ENCODE results near the gene CANT1. TPM values are rescaled to one million over a fixed set of nuclear protein-coding genes. Genes with fewer than 3 reads are reported as not detected.

Gene CANT1
- total and polyA plus RNA-seq, 2 of the 13 experiments (the other 11 are each of a cell fraction or from before 2014, with no cell fraction given), result 34.1 to 42.1 TPM

DNA sequence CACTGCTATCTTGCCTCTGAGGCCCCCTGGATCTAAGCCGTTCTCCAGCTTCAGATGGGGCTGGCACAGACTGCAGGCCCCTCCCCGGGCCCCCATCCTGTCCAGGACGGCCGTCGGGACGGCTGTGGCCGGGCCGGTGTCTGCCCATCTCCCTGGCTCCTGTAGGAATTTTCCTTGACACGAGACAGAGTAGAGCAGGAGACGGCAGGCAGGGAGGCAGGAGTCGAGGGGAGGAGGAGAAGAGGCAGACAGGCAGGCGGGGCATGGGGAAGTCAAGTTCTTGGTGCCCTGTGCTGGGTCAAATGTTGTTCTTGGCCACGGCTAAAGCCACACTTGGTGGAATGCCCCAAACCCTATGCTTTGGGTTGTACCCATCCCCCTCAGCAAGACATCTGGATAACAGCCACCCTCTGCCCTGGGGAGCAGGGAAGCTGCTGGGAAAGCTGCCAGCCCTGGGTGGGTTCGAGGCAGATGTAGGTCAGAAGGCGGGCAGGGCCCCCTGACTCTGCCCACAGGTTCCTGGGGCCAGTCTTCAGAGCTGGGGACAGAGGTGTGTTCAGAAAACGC lies 18.4 kb upstream of the CANT1 start (continued):
- TF ChIP-seq, protein P1, sequence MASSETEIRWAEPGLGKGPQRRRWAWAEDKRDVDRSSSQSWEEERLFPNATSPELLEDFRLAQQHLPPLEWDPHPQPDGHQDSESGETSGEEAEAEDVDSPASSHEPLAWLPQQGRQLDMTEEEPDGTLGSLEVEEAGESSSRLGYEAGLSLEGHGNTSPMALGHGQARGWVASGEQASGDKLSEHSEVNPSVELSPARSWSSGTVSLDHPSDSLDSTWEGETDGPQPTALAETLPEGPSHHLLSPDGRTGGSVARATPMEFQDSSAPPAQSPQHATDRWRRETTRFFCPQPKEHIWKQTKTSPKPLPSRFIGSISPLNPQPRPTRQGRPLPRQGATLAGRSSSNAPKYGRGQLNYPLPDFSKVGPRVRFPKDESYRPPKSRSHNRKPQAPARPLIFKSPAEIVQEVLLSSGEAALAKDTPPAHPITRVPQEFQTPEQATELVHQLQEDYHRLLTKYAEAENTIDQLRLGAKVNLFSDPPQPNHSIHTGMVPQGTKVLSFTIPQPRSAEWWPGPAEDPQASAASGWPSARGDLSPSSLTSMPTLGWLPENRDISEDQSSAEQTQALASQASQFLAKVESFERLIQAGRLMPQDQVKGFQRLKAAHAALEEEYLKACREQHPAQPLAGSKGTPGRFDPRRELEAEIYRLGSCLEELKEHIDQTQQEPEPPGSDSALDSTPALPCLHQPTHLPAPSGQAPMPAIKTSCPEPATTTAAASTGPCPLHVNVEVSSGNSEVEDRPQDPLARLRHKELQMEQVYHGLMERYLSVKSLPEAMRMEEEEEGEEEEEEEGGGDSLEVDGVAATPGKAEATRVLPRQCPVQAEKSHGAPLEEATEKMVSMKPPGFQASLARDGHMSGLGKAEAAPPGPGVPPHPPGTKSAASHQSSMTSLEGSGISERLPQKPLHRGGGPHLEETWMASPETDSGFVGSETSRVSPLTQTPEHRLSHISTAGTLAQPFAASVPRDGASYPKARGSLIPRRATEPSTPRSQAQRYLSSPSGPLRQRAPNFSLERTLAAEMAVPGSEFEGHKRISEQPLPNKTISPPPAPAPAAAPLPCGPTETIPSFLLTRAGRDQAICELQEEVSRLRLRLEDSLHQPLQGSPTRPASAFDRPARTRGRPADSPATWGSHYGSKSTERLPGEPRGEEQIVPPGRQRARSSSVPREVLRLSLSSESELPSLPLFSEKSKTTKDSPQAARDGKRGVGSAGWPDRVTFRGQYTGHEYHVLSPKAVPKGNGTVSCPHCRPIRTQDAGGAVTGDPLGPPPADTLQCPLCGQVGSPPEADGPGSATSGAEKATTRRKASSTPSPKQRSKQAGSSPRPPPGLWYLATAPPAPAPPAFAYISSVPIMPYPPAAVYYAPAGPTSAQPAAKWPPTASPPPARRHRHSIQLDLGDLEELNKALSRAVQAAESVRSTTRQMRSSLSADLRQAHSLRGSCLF (CRISPR knock-in tag; IDR thresholded peaks at IDR 0.05; ENCODE audit: borderline replicate concordance), result no peak
- peak; percentile 41; the same call in 1 of the 2 replicates for TF ChIP-seq AKAP8 (CRISPR knock-in tag; IDR thresholded peaks at IDR 0.05)
- TF ChIP-seq ZBTB7A (CRISPR knock-in tag; IDR thresholded peaks at IDR 0.05), result no peak
- TF ChIP-seq ZNF24 (IDR thresholded peaks at IDR 0.05), result no peak
- TF ChIP-seq, protein P2, sequence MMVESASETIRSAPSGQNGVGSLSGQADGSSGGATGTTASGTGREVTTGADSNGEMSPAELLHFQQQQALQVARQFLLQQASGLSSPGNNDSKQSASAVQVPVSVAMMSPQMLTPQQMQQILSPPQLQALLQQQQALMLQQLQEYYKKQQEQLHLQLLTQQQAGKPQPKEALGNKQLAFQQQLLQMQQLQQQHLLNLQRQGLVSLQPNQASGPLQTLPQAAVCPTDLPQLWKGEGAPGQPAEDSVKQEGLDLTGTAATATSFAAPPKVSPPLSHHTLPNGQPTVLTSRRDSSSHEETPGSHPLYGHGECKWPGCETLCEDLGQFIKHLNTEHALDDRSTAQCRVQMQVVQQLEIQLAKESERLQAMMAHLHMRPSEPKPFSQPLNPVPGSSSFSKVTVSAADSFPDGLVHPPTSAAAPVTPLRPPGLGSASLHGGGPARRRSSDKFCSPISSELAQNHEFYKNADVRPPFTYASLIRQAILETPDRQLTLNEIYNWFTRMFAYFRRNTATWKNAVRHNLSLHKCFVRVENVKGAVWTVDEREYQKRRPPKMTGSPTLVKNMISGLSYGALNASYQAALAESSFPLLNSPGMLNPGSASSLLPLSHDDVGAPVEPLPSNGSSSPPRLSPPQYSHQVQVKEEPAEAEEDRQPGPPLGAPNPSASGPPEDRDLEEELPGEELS (CRISPR knock-in tag; IDR thresholded peaks at IDR 0.05), result peak; percentile 8; the same call in 1 of the 2 replicates
- peak; percentile 36 for TF ChIP-seq ZNF160 (CRISPR knock-in tag; IDR thresholded peaks at IDR 0.05)
- TF ChIP-seq ISL2 (CRISPR knock-in tag; IDR thresholded peaks at IDR 0.05), result peak; percentile 25; the same call in 1 of the 2 replicates
- 0 out of 2 replicates have a peak, but pooled peaks have one; percentile 64 for TF ChIP-seq ZNF44 (CRISPR knock-in tag; IDR thresholded peaks at IDR 0.05)
- no peak for TF ChIP-seq ATRX (CRISPR knock-in tag; IDR thresholded peaks at IDR 0.05; ENCODE audit: borderline replicate concordance)
- TF ChIP-seq ZNF333 (CRISPR knock-in tag; IDR thresholded peaks at IDR 0.05; ENCODE audit: borderline replicate concordance), result peak; percentile 57; the same call in 1 of the 2 replicates
- TF ChIP-seq, protein P3, sequence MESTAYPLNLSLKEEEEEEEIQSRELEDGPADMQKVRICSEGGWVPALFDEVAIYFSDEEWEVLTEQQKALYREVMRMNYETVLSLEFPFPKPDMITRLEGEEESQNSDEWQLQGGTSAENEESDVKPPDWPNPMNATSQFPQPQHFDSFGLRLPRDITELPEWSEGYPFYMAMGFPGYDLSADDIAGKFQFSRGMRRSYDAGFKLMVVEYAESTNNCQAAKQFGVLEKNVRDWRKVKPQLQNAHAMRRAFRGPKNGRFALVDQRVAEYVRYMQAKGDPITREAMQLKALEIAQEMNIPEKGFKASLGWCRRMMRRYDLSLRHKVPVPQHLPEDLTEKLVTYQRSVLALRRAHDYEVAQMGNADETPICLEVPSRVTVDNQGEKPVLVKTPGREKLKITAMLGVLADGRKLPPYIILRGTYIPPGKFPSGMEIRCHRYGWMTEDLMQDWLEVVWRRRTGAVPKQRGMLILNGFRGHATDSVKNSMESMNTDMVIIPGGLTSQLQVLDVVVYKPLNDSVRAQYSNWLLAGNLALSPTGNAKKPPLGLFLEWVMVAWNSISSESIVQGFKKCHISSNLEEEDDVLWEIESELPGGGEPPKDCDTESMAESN (CRISPR knock-in tag; conservative IDR thresholded peaks at IDR 0.05), result no peak
- TF ChIP-seq NFIC (IDR thresholded peaks at IDR 0.05; ENCODE audit: low read length), result no peak
- no peak for TF ChIP-seq ZNF674 (CRISPR knock-in tag; IDR thresholded peaks at IDR 0.05; ENCODE audit: low read depth)
- TF ChIP-seq, protein P4, sequence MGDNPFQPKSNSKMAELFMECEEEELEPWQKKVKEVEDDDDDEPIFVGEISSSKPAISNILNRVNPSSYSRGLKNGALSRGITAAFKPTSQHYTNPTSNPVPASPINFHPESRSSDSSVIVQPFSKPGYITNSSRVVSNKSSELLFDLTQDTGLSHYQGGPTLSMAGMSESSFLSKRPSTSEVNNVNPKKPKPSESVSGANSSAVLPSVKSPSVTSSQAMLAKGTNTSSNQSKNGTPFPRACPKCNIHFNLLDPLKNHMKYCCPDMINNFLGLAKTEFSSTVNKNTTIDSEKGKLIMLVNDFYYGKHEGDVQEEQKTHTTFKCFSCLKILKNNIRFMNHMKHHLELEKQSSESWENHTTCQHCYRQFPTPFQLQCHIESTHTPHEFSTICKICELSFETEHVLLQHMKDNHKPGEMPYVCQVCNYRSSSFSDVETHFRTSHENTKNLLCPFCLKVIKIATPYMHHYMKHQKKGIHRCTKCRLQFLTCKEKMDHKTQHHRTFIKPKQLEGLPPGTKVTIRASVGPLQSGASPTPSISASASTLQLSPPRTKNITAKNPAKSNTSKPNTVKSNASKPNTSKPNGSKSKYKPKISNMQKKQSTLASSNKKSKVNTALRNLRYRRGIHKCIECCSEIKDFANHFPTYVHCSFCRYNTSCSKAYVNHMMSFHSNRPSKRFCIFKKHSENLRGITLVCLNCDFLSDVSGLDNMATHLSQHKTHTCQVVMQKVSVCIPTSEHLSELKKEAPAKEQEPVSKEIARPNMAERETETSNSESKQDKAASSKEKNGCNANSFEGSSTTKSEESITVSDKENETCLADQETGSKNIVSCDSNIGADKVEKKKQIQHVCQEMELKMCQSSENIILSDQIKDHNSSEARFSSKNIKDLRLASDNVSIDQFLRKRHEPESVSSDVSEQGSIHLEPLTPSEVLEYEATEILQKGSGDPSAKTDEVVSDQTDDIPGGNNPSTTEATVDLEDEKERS (CRISPR knock-in tag; IDR thresholded peaks at IDR 0.05), result no peak
- TF ChIP-seq, protein P5, sequence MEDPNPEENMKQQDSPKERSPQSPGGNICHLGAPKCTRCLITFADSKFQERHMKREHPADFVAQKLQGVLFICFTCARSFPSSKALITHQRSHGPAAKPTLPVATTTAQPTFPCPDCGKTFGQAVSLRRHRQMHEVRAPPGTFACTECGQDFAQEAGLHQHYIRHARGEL (CRISPR knock-in tag; IDR thresholded peaks at IDR 0.05), result no peak
- no peak for TF ChIP-seq ZNF660 (CRISPR knock-in tag; IDR thresholded peaks at IDR 0.05; ENCODE audit: borderline replicate concordance, low read depth)
- TF ChIP-seq HDAC2 (CRISPR knock-in tag; IDR thresholded peaks at IDR 0.05), result no peak; the same call in 1 of the 2 replicates
